Loucy (cell line): ENCODE results near the gene BFSP1.

ENCODE experiments used
- H2AFZ ChIP-seq: fragments of 200-600 bp; sonication (generic); 2 replicates; pipeline ENCODE4 v1.6.0; 2016; ENCODE audit warnings: antibody characterized with exemption, mild to moderate bottlenecking, low read length, moderate library complexity
- H3F3A ChIP-seq: fragments of 200-600 bp; 2 replicates; pipeline ENCODE4 v1.6.0; 2016; ENCODE audit warnings: antibody characterized with exemption, low read depth, mild to moderate bottlenecking
- H3K27me3 ChIP-seq: fragments of 200-600 bp; sonication (generic); 2 replicates; pipeline ENCODE4 v1.6.1; 2014; ENCODE audit warnings: low read length, mild to moderate bottlenecking; ENCODE audit not compliant: insufficient read depth, poor library complexity, severe bottlenecking
- H3K36me3 ChIP-seq: fragments of 200-600 bp; sonication (generic); 2 replicates; pipeline ENCODE4 v1.6.1; 2016; ENCODE audit warnings: low read length; ENCODE audit not compliant: insufficient read depth
- H3K4me1 ChIP-seq: fragments of 200-600 bp; sonication (generic); 2 replicates; pipeline ENCODE4 v1.5.1; 2014; ENCODE audit warnings: low read length, mild to moderate bottlenecking; ENCODE audit not compliant: insufficient read depth, poor library complexity, severe bottlenecking
- H3K4me2 ChIP-seq: fragments of 200-600 bp; sonication (generic); 2 replicates; pipeline ENCODE4 v1.6.0; 2014; ENCODE audit warnings: antibody characterized with exemption, low read length, low read depth, mild to moderate bottlenecking; ENCODE audit not compliant: poor library complexity, severe bottlenecking
- H3K4me3 ChIP-seq: fragments of 200-600 bp; sonication (generic); 2 replicates; pipeline ENCODE4 v1.5.1; 2014; ENCODE audit warnings: low read length, mild to moderate bottlenecking, mixed read lengths; ENCODE audit not compliant: poor library complexity, severe bottlenecking
- H3K79me2 ChIP-seq: fragments of 200-600 bp; sonication (generic); 2 replicates; pipeline ENCODE4 v1.6.1; 2014; ENCODE audit warnings: low read length; ENCODE audit not compliant: insufficient read depth
- H3K9ac ChIP-seq: fragments of 200-600 bp; sonication (generic); 2 replicates; pipeline ENCODE4 v1.6.0; 2014; ENCODE audit warnings: mild to moderate bottlenecking, low read depth, low read length, moderate library complexity; ENCODE audit not compliant: poor library complexity, severe bottlenecking
- H3K9me2 ChIP-seq: fragments of 200-600 bp; sonication (generic); replicated peaks from 2 replicates; pipeline ENCODE4 v1.6.1; 2016; ENCODE audit warnings: low read depth, low read length, mixed read lengths
- H3K9me3 ChIP-seq: fragments of 200-600 bp; sonication (generic); 2 replicates; pipeline ENCODE4 v1.6.1; 2014; ENCODE audit warnings: mild to moderate bottlenecking, antibody characterized with exemption, low read length, low read depth; ENCODE audit not compliant: insufficient read depth
- H4K20me1 ChIP-seq: fragments of 200-600 bp; sonication (generic); 2 replicates; pipeline ENCODE4 v1.6.0; 2014; ENCODE audit warnings: antibody characterized with exemption, low read length, mild to moderate bottlenecking; ENCODE audit not compliant: insufficient read depth, poor library complexity, severe bottlenecking
- CTCF ChIP-seq: fragments of 200-600 bp; sonication (generic); conservative IDR thresholded peaks from 2 replicates; pipeline ENCODE4 v1.5.1; 2014; ENCODE audit warnings: mild to moderate bottlenecking, antibody characterized with exemption, low read length
- EZH2phosphoT487 ChIP-seq: fragments of 200-600 bp; IDR thresholded peaks from 2 replicates; pipeline ENCODE4 v1.6.1; 2018; ENCODE audit warnings: antibody characterized with exemption, mild to moderate bottlenecking, moderate library complexity, borderline replicate concordance

The BFSP1 gene

DNA sequence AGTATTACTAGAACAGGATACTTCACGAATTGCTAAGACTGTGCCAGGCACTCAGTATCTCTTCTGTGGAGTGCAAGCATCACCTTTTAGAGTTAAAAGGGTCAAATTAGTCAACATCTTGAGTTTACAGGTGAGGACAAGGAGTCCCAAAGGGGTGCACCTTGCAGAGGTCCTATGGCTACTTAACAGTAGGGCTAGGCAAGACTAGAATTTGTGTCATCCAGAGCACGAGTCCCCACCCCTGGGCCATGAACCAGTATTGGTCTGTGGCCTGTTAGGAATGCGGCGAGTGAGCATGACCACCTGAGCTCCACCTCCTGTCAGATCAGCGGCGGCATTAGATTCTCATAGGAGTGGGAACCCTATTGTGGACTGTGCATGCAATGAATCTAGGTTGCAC lies 28.2 kb upstream of the BFSP1 start:
- H3K4me1 ChIP-seq, result peaks cover 13% of the 10 kb centered on the region
- H3K9ac ChIP-seq, result no peak overlapping the region

GRCh38 chr20:17558941-17559304 lies 27.7 kb upstream of the BFSP1 start:
- Histone ChIP-seq H3K9me2 (no peaks in the 10 kb centered on the region), H3K9me3 (no peaks in the 10 kb centered on the region), H3K36me3 (no peaks in the 10 kb centered on the region), H3K4me3 (no peak overlapping the region), H4K20me1 (no peaks in the 10 kb centered on the region), H3F3A (no peaks in the 10 kb centered on the region), H3K4me1 (peaks cover 13% of the 10 kb centered on the region), H3K4me2 (no peak overlapping the region), H2AFZ (no peak overlapping the region), H3K9ac (no peak overlapping the region), H3K27me3 (no peaks in the 10 kb centered on the region), H3K79me2 (no peaks in the 10 kb centered on the region)
- TF ChIP-seq CTCF, result no peak
- no peak for TF ChIP-seq EZH2phosphoT487

More for the DNA sequence above, 28.2 kb upstream of the BFSP1 start:
- Histone ChIP-seq H3K9me2 (no peaks in the 10 kb centered on the region), H3K36me3 (no peaks in the 10 kb centered on the region), H2AFZ (no peak overlapping the region), H3K9me3 (no peaks in the 10 kb centered on the region), H3K4me3 (no peak overlapping the region), H3K79me2 (no peaks in the 10 kb centered on the region), H4K20me1 (no peaks in the 10 kb centered on the region), H3K4me2 (no peak overlapping the region), H3K27me3 (no peaks in the 10 kb centered on the region), H3F3A (no peaks in the 10 kb centered on the region)
- TF ChIP-seq EZH2phosphoT487, result no peak
- no peak for TF ChIP-seq CTCF

GRCh38 chr20:17558154-17558940 lies 27.2 kb upstream of the BFSP1 start:
- H3K9me2 ChIP-seq, result no peaks in the 10 kb centered on the region
- no peaks in the 10 kb centered on the region for H3F3A ChIP-seq
- H3K4me2 ChIP-seq, result peak overlapping the region; percentile 49
- no peaks in the 10 kb centered on the region for H3K79me2 ChIP-seq
- H3K9me3 ChIP-seq, result no peaks in the 10 kb centered on the region
- no peaks in the 10 kb centered on the region for H3K27me3 ChIP-seq
- H3K9ac ChIP-seq, result no peak overlapping the region
- H2AFZ ChIP-seq, result 0 out of 2 replicates have a peak overlapping the region, but pooled peaks have one; percentile 43
- H3K36me3 ChIP-seq, result no peaks in the 10 kb centered on the region
- H4K20me1 ChIP-seq, result no peaks in the 10 kb centered on the region
- peaks cover 13% of the 10 kb centered on the region for H3K4me1 ChIP-seq
- no peak for TF ChIP-seq EZH2phosphoT487
- no peak for TF ChIP-seq CTCF
- no peak overlapping the region for H3K4me3 ChIP-seq
